ENCODE data around the gene MS4A15.

GRCh38 chr11:60734279-60734678, 22.4 kb upstream of the MS4A15 start:
- TF ChIP-seq CTCF (IDR thresholded peaks at IDR 0.05) (no peak), POLR2A (IDR thresholded peaks at IDR 0.05) (no peak)
